A673 (cell line): ENCODE data around the gene CYP19A1.

Experiments
- EZH2 ChIP-seq: fragments of 200-600 bp; sonication (generic); IDR thresholded peaks from 2 replicates; pipeline ENCODE4 v1.6.1; 2017; ENCODE audit warnings: borderline replicate concordance, low read depth, mild to moderate bottlenecking, mixed read lengths, antibody characterized with exemption, low read length; ENCODE audit not compliant: poor library complexity, severe bottlenecking
- TF ChIP-seq, protein P1 (sequence below): fragments of 300-800, 200-600 bp; sonication (generic); conservative IDR thresholded peaks from 2 replicates; pipeline ENCODE4 v1.5.1; 2017; ENCODE audit warnings: low read depth, mild to moderate bottlenecking, antibody characterized with exemption, low read length, moderate library complexity, mixed read lengths

DNA sequence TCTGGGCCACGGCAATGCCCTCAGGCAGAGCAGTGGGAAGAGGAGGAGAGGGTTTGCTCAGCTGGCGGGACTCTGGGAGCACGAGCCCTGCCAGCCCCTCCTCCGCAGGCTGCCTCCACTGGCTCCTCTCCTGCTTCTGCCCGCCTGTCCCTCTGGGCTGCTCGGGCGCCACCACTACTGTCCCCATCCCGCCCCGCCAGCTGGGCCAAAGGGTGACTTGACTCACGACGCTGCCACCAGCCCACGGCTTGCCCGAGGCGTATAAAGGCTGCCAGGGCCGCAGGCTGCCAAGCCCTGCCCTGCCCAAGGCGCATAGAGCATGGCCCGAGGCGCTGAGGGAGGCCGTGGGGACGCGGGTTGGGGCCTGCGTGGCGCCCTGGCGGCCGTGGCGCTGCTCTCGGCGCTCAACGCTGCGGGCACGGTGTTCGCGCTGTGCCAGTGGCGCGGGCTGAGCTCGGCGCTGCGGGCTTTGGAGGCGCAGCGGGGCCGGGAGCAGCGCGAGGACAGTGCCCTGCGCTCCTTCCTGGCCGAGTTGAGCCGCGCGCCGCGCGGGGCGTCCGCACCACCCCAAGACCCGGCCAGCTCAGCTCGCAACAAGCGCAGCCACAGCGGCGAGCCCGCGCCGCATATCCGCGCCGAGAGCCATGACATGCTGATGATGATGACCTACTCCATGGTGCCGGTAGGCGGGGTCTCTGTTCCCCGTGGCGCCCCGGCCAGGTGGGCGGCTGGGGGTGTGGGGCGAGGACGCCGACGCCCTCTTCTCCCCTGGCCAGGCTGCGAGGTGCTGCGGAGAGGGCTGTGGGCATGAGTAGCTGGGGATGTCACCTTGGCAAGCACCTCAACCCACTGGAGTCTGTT, 3.2 kb upstream of the CYP19A1 start, which contains the start of gene GLDN:
- TF ChIP-seq, protein P1, sequence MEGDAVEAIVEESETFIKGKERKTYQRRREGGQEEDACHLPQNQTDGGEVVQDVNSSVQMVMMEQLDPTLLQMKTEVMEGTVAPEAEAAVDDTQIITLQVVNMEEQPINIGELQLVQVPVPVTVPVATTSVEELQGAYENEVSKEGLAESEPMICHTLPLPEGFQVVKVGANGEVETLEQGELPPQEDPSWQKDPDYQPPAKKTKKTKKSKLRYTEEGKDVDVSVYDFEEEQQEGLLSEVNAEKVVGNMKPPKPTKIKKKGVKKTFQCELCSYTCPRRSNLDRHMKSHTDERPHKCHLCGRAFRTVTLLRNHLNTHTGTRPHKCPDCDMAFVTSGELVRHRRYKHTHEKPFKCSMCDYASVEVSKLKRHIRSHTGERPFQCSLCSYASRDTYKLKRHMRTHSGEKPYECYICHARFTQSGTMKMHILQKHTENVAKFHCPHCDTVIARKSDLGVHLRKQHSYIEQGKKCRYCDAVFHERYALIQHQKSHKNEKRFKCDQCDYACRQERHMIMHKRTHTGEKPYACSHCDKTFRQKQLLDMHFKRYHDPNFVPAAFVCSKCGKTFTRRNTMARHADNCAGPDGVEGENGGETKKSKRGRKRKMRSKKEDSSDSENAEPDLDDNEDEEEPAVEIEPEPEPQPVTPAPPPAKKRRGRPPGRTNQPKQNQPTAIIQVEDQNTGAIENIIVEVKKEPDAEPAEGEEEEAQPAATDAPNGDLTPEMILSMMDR, result no peak
- no peak for TF ChIP-seq EZH2
